ENCODE measurements around the gene NKAP.
A peak's percentile ranks its signal among the peaks of the same experiment; 100 is the strongest.
"Not testable (repeated sequence)": the region's sequence is repeated elsewhere in the genome, so short reads cannot be mapped to it uniquely, and the experiment has no call there.

The NKAP gene

DNA sequence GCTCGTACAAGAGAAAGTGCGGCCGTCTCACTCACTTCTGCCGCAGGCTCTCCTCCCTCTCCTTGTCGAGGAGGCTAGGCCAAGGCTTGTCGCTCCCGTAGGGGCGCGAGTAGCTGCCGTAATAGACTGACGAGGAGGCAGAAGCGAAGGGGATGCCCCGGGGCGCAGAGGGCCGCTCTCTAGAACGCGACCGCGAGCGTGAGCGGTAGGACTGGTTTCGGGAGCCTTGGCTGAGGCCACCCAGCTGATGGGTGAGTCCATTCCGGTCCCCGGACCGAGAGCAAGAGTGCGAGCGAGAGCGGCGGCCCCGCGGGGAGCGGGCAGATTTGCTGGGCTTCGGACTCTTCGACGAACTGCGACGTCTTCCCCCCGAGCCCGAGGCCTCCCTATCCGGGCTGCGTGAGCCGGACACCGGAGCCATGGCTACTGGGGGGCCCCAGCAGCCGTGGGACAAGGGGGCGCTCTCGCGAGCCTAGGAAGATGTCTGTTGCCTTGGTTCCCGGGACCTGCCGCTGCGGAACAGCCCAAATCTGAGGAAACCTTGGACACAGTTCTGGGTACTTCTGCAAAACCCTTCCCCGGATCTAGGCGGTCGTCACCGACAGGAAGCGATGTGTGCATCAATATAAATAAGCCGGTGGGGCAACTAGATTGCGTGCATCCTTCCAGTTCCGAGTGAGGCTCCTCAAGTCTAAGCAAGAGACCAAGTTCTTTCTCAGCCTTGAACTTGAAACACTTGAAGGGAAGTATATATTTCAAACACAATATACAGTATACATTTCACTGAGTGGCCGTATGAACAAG, at the start of gene NKAP:
Gene NKAP, minus strand, starts transcription at position 567 of the 804 bp plus-strand sequence. Its CDS starts 146 bp downstream, at position 421.
- DNase-seq, result peak; percentile 79

DNA sequence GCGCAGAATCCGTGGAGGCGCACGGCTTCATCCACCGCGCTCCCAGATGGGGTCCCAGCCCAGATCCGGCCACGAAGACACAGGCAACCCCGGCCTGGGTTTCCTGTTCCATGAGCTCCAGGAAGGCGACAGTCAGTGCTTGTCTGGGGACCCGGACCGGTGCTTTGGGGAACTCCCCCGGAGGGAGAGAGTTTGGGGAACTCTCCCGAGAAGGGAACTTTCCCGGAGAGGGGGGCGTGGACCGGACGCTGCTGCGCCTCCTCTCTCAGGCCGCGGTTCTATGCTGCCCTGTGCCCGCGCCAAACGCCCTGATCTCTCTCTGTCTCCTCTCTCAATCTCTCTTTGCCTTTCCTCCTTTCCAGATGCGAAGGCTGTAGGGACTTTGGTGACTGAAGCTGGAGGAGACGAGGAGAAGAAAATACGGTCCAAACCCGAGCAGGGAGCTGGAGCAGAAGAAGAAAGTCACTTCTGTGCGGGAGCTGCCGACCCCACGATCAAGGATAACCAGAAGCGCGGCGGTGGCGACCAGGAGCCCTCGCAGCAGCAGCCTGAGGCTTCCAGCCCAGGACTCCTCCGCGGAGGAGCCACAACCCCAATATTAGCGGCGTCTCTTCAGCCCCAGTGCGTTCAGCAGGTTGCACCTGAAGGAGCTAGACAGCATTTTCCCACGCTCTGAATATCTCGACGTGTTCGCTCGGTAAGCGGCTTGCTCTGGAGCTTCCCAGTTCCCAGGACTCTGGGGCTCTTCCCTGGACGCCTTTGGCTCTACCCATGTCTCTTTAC, 47.6 kb upstream of the NKAP start:
- DNase-seq, result peak; percentile 10

DNA sequence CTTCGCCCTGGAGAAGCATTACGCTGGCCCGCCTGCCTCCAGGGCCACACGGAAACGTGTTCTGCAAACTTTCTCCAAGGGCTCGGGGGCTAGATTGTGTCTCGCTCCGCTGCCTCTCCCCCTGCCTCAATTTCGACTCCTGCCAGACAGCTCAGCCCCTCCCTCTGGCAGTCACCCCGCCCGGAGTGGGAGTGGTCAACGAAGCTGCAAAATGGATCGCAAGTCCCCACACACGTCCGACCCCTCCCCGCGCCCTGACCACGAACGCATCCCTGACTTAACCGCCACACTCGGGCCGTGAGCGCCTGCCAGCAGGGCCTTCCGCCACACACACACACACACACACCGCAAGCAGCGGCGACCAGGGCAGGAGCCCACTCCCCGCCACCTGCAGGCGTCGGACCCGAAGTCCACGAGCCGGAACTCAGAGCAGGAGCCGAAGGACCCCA, 47.0 kb upstream of the NKAP start:
- peak; percentile 13 for DNase-seq

DNA sequence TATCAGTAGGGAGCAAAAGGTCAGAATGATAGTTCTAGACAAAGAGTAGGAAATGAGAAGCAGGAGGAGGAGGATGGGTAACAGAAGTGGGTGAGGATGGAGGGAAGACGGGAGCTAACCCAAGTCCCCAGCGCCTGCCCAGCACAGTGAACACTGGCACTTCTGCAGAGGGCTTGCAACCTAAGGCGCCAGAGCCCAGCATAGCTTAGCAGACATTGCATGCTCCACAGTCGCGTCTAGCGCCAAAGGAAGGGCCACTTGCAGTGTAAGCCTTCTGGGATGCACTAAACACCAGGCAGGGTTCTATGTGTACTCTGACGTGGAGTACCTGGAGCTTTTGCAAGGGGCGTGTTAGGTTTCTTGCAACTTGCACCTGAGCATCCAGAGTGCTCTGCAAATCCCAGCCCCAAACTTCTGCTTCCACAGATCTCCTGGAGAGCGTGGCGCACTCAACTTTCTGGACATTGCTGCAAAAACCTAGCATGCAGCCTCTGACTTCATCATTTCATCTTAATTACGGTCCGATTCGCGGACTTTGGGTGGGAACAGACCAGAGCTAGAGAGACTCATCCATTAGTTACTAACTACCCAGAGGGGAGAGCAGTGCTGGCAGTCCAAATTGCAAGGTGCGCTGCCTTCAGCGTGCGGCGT, 46.5 kb upstream of the NKAP start:
- peak; percentile 5 for DNase-seq

DNA sequence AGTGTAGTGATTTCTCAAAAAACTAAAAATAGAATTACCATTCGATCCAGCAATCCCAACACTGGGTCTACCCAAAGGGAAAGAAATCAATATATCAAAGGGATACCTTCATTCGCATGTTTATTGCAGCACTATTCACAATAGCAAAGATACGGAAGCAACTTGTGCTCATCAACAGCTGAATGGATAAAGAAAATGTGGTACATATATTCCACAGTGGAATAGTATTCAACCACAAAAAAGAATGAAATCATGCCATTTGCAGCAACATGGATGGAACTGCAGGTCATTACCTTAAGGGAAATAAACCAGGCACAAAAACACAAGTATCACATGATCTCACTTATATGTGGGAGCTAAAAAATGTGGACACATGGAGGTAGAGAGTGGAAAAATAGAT, 42.7 kb upstream of the NKAP start:
- DNase-seq, result no peak

DNA sequence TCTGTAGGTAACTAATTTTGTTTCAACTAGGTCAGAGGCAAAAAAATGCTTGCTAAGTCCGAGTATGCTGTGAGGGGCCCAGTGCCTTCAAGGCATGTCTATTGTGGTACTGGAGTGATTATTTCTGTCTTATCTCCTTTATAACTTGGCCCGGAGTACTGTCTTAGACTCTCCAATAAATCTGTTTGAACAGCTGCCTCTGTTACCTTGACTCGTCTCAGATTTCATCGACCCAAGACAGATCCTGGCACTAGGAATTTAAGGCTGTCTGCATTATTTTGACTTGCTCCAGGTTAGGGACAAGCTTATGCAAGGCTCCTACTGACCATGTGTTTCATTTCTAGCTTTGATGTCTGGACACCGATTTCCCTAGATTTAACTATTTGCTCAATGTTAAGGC, 41.1 kb upstream of the NKAP start:
- DNase-seq, result no peak

DNA sequence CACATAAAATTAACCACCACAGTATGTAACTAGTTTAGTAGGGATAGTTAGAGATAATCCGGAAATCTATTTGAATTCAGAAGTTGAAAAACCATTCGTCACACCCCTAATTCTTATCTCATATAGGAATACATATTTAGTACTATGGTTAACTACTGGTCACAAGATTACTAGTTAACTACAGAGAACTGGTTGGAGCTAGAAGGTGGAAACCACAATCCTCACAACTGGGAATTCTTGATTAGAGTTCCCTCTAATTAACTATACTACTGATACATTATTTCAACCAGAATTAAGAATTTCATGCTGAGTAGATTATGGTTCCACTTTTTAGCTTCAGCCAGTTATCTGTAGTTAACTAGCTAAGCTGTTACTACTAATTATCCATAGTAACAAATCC, 39.9 kb upstream of the NKAP start:
- no peak for DNase-seq

DNA sequence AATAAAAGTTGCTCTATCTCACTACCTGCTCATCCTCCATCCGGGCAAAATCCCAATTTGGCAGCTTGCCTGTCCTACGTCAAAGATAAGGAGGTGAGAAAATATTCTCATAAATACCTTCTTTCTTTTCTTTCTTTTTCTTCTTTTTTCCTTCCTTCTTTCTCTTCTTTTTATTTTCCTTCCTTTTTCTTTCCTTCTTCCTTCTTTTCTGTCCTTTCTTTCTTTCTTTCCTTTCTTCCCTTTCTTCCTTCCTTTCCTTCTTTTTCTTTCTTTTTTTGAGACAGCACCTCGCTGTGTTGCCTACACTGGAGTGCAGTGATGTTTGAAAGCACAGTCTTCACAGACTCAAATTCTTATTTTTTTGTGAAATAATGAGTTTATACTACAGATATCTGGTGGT, 38.6 kb upstream of the NKAP start:
- no peak for DNase-seq

DNA sequence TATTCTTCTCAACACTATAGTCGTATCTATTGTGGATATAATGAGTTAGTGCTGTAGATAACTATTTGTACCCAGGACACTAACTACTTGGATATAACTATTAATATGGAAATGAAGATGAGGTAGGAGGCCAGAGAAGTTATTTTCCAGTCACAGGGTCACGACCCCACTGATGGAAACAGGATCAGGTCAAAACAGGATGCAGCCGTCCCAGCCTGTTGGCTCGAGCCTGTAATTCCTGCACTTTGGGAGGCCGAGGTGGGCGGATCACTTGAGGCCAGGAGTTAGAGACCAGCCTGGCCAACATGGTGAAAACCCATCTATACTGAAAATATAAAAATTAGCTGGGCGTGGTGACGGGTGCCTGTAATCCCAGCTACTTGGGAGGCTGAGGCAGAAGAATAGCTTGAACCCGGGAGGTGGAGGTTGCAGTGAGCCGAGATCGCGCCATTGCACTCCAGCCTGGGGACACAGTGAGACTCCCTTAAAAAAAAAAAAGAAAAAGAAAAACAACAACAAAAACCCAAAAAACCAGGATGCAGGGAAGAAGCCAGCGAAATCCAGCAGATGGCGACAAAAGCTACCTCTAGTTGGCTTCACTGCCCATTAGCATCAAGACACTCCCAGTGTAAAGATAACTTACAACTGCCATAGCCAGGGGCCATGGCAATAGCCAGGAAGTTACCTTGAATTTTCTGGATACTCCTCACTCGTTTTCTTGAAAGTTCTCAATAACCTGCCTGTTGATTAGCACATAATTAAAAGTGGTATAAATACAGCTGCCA, 37.9 kb upstream of the NKAP start:
- DNase-seq, result peak; percentile 19

DNA sequence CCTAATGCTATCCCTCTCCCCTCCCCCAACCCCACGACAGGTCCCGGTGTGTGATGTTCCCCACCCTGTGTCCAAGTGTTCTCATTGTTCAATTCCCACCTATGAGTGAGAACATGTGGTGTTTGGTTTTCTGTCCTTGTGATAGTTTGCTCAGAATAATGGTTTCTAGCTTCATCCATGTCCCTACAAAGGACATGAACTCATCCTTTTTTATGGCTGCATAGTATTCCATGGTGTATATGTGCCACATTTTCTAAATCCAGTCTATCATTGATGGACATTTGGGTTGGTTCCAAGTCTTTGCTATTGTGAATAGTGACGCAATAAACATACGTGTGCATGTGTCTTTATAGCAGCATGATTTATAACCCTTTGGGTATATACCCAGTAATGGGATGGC, 33.6 kb upstream of the NKAP start:
- DNase-seq, result not testable (repeated sequence)

DNA sequence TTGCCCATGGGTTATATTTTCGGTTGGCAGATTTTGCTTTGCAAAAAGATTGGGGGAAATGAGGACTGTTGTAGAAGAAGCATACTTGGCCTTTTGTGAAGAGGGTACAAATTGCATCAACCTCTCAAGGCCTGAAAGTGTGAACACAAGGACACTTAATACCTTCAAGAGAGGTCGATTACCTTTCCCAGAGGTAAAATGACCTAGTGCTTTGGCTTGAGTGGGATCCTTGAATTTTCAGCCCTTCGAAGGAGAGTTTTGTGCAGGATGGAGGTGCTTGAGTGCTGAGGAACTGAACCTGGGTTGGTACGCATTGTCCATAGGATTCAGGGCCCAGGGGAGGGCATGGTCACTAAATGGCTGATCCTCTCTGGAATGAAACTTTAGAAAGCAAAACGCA, 27.6 kb upstream of the NKAP start:
- no peak for DNase-seq

DNA sequence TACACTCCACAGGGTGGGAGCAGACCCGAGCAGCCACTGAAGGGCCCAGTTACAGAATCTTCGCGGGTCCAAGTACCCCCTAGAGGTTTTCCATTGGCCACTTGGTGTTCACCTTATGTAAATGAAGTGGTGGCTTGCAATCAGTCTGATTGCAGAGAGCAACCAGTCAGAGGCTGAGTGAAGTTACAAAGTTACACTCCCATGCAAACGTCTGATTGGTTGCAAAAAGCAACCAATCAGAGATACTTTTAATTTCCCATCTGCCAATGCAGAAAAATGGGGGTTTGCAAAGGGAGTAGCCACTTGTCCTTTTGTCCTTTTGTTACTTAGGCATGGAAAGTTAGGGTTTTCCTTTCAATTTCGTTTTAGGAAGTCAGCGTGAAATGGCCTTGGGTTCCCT, 27.0 kb upstream of the NKAP start:
- no peak for DNase-seq

DNA sequence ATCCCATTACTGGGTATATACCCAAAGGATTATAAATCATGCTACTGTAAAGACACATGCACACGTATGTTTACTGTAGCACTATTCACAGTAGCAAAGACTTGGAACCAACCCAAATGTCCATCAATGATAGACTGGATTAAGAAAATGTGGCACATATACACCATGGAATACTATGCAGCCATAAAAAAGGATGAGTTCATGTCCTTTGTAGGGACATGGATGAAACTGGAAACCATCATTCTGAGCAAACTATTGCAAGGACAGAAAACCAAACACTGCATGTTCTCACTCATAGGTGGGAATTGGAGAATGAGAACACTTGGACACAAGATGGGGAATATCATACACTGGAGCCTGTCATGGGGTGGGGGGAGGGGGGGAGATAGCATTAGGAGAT, 23.3 kb upstream of the NKAP start:
- DNase-seq, result not testable (repeated sequence)

DNA sequence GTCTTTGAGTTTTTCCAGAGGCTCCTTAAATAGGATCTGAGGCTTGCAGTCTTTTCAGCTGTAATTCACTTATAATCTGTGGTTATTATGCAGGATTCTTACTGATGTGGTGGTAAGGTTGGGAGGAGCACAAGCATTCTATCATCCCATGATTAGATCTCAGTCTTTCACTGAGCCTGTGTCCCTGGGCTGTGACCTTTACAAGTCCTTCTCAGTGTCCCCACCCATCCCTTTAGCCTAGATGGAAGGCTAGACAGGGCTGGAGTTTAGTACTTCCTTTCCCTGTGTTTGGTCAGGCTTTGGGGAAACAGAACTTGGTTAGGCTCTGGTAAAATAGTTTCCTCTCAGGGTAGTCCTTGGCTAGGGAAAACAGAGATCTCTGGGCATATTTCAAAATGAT, 17.1 kb upstream of the NKAP start:
- DNase-seq, result no peak

DNA sequence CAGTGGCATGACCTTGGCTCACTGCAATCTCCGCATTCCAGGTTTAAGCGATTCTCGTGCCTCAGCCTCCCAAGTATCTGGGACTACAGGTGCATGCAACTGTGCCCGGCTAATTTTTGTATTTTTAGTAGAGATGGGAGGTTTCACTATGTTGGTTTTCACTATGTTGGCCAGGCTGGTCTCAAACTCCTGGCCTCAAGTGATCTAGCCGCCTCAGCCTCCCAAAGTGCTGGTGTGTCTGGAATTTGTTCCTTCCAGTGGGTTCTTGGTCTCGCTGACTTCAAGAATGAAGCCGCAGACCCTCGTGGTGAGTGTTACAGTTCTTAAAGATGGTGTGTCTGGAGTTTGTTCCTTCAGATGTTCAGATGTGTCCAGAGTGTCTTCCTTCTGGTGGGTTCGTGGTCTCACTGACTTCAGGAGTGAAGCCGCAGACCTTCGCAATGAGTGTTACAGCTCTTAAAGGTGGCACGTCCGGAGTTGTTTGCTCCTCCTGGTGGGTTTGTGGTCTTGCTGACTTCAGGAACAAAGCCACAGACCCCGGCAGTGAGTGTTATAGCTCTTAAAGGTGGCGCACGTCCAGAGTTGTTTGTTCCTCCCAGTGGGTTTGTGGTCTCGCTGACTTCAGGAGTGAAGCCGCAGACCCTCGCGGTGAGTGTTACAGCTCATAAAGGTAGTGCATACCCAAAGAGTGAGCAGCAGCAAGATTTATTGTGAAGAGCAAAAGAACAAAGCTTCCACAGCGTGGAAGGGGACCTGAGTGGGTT, 12.4 kb upstream of the NKAP start:
- peak; percentile 41 for DNase-seq

DNA sequence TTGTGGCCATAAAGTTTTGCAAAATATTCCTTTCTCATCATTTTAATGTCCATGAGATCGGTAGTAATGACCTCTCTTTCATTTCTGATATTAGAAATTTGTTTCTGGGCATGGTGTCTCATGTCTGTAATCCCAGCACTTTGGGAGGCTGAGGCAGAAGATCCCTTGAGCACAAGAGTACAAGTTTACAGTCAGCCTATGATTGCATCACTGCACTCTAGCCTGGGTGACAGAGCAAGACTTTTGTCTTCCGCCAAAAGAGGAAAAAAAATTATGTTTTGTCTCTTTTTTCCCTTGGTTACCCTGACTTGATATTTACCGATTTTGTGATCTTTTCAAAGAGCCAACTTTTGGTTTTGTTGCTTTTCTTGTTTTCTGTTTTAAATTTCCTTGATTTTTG, 10.8 kb upstream of the NKAP start:
- no peak for DNase-seq

DNA sequence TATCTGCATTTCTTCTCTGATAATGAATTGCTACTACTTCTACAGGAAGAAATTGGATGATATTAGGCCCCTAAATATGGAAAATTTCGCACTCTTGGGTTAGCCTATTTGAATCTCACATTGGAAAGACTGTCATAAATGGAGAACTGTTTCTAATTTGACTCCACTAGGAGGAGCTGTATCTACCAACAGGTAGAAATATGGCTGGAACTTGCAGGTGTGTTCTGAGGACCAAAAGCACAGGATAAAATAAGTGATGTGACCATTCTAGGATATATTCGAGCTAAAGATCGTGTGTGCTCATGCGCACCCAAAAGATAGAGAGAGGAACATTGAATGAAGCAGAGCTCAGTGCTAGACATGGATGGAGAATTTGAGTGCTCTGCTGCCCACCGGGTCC, 4.8 kb upstream of the NKAP start:
- DNase-seq, result no peak

DNA sequence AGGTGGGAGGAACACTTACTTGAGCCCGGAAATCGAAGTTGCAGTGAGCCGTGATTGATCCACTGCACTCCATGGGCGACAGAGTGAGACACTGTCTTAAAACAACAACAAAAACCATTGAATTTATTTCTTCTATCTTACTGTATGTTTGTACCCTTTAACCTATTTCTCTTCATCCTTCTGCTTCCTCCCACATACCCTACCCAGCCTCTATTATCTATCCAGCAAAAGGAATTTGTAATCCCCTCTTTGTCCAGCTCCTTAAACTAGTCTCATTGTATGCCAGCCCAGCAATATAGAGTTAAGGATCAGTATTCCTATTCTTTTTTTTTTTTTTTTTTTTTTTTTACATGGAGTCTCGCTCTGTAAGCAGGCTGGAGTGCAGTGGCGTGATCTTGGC, 1.9 kb upstream of the NKAP start:
- DNase-seq, result no peak

DNA sequence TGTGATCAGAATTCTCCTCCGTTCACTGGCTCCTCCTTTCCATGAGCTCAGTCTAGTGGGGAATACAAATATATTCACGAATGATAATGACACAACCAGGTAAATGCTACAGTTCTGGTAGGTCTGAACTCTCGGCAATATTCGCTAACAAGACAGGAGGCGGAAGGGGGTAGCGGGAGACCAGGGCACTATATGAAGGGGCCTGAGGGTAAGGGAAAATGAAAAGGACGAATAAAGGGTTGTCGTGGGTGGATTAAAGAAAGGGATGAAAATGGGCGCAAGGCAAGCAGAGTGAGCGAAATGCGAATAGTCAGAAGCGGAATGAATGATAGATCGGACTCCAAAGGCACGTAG, 743 bp downstream of the NKAP start:
- no peak for DNase-seq

DNA sequence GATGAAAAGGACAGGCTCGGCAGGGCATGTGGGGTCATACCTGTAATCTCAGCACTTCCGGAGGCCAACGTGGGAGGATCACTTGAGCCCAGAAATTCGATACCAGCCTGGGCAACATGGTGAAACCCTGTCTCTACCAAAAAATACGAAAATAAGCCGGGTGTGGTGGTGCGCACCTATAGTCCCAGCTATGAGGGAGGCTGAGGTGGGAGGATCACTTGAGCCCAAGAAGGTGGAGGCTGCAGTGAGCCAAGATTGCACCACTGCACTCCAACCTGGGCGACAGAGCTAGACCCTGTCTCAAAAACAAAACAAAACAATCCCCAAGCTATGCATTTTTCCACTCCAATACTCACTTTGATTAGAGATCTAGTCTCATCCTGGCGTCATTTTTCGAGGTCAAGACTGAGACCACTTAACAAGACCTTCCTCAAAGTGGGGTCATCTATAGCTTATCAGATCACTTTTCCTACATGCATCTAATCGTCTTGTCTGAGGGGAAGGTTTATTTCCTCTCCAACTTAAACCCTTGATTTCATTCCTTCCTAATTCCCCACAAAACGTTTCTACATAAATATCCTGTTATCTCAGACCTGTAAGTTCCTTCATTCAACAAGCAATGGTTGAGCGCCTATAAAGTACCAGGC, 1.3 kb downstream of the NKAP start:
- no peak for DNase-seq

DNA sequence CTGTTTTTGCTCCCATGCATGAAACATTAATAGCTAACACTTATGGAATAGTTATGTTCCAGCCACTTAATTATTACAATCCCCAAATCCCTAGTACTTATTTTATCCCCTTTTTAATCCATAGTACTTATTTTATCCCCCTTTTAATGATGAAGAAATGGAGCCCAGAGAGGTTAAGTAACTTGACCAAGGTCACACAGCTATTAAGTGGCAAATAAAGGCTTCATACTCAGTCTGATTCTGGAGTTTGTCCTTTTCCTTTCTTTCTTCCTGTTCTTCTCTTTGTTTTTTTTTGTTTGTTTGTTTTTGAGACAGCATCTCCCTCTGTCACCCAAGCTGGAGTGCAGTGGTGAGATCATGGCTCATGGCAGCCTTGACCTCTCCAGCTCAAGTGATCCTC, 2.2 kb downstream of the NKAP start:
- no peak for DNase-seq
